GM06990 (cell line): ENCODE measurements around the gene MDM4.
"Not testable (repeated sequence)": the region's sequence is repeated elsewhere in the genome, so short reads cannot be mapped to it uniquely, and the experiment has no call there.

ENCODE experiments used
- DNase-seq: peaks from one replicate; pipeline ENCODE4 v3.0.0-alpha.2; 2011; ENCODE audit not compliant: insufficient read length; ENCODE audit errors: extremely low read depth
- H3K27me3 ChIP-seq: replicated peaks from 2 replicates; pipeline ENCODE4 v1.6.0; 2011; ENCODE audit warnings: low read length; ENCODE audit not compliant: control insufficient read depth, insufficient read depth
- H3K36me3 ChIP-seq: 2 replicates; pipeline ENCODE4 v1.5.1; 2011; ENCODE audit warnings: low read length; ENCODE audit not compliant: control insufficient read depth, insufficient read depth
- H3K4me3 ChIP-seq: replicated peaks from 2 replicates; pipeline ENCODE4 v1.5.1; 2011; ENCODE audit warnings: low read depth, mild to moderate bottlenecking, control low read depth, low read length
- TF ChIP-seq, protein P1 (sequence below): IDR thresholded peaks from 2 replicates; pipeline ENCODE4 v1.5.1; 2011; ENCODE audit warnings: low read length, control low read depth, mild to moderate bottlenecking, inconsistent platforms; ENCODE audit not compliant: insufficient read depth, poor library complexity, severe bottlenecking

MDM4 gene

DNA sequence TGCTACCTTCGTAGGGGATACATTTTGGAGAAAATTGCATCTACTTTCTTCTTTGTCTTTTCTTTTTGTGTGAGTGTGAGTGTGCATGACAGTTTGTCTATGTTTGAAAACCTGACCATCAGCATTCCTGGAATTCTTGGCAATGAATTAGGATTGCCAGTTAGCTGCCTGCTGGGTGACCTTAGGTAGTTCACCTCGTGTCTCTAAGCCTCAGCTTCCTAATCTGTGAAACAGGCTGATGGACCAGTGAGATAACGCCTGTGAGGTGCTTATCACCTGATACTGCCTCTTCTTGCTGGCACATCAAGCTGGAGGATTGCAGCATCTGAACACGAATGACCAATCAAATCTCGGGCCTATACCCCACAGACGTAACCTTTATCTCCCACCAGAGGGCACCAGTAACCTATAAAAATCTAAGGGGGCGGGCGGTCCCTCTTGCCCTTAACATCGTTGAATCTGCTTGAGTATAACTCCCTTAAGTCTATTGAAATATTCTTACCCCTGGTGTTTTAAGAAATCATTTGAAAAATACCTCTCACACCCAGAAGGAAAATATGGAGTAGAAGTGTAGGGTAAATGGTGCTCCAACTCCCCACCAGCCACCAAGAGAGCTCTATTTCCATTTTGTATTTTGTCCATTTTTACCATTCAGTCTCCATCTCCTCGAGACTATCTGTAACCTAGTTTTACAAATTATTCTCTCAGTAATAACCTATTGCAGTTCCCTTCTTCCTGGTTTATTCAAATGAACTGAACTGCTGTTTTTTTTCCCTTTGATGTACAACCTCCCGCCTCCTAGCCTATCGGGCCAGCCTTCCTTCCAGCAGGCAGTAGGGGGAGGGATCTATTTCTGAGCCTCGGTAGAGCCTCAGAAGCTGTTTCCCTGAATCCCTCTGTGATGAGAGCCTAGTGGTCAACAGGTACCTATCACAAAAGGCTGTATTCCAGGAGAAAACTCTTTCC is 49.7 kb downstream of the MDM4 start:
- no peak for DNase-seq
- H3K27me3 ChIP-seq: no peaks in the 10 kb centered on the region
- H3K36me3 ChIP-seq: peaks cover 9% of the 10 kb centered on the region
- H3K4me3 ChIP-seq: no peak overlapping the region
- TF ChIP-seq, protein P1, sequence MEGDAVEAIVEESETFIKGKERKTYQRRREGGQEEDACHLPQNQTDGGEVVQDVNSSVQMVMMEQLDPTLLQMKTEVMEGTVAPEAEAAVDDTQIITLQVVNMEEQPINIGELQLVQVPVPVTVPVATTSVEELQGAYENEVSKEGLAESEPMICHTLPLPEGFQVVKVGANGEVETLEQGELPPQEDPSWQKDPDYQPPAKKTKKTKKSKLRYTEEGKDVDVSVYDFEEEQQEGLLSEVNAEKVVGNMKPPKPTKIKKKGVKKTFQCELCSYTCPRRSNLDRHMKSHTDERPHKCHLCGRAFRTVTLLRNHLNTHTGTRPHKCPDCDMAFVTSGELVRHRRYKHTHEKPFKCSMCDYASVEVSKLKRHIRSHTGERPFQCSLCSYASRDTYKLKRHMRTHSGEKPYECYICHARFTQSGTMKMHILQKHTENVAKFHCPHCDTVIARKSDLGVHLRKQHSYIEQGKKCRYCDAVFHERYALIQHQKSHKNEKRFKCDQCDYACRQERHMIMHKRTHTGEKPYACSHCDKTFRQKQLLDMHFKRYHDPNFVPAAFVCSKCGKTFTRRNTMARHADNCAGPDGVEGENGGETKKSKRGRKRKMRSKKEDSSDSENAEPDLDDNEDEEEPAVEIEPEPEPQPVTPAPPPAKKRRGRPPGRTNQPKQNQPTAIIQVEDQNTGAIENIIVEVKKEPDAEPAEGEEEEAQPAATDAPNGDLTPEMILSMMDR: peak; percentile 60

DNA sequence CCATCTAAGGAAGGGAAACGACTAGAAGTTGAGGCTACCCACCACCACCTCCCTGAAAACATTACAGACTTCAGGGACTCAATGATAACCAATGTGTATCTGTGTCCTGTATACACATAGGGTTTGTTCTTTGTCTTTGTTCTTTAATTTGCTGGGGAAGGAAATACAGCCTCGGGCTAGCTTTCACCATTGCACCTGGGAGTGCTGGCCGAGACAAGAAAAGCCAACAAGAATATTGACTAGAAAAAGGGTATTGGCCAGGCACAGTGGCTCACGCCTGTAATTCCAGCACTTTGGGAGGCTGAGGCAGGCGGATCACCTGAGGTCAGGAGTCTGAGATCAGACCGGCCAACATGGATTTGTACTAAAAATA is 50.4 kb downstream of the MDM4 start:
- H3K36me3 ChIP-seq: peaks cover 8% of the 10 kb centered on the region
- no peaks in the 10 kb centered on the region for H3K27me3 ChIP-seq
- DNase-seq: no peak
- TF ChIP-seq, protein P1: no peak
- H3K4me3 ChIP-seq: no peak overlapping the region

DNA sequence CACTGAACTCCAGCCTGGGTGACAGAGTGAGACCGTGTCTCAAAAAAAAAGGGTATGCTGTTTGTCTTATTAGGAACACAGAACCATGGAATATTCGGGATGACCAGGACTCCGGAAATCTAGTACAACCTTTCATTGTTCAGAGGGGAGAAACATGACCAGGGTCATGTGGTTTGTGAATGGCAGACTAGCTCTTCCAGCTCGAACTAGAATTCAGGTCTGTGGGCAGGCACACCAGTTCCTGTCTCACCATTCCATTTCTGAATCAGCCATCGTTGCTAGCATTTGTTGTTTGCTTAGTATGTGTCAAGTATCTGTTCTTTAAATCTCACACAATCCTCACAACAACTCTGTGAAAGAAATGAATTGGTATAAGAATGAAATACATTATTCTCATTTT is 50.9 kb downstream of the MDM4 start:
- DNase-seq: no peak
- no peak overlapping the region for H3K4me3 ChIP-seq
- H3K27me3 ChIP-seq: no peaks in the 10 kb centered on the region
- TF ChIP-seq, protein P1: no peak
- peaks cover 8% of the 10 kb centered on the region for H3K36me3 ChIP-seq

DNA sequence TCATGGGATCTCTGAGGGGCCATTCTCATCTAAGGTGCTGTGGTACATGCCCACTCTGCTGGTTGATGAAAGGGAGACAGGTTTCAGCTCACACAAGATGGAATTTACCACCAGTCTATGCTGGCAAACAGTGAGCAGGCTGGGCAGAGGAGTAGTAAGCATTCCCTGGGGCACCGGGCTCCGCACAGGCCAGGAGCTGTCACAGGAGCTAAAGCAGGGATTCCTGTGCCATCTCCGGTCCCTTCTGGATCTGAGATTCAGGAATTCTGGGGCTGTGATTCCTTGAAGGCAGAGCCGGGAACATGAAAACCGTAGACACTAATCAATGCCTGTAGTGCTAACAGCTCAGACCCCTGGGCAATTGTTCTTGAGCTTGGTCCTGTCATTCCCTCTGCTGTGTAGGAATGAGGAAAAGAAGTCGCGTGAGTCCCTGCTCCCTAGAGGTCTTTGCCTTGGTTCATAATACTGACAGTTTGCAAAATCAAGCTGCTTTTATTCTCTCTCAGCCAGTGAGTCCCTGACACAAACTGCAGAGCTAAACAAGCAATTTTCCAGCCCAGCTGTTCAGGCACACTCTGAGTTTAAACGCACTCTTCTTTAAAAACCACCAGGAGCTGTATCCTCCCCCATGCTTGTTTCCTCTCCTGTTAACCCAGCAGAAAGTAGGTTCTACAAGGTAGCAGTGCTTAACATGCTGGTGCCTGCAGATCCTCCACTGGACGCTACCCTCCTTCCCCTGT is 52.5 kb downstream of the MDM4 start:
- H3K36me3 ChIP-seq: peaks cover 12% of the 10 kb centered on the region
- no peak for DNase-seq
- no peaks in the 10 kb centered on the region for H3K27me3 ChIP-seq
- TF ChIP-seq, protein P1: no peak
- no peak overlapping the region for H3K4me3 ChIP-seq

DNA sequence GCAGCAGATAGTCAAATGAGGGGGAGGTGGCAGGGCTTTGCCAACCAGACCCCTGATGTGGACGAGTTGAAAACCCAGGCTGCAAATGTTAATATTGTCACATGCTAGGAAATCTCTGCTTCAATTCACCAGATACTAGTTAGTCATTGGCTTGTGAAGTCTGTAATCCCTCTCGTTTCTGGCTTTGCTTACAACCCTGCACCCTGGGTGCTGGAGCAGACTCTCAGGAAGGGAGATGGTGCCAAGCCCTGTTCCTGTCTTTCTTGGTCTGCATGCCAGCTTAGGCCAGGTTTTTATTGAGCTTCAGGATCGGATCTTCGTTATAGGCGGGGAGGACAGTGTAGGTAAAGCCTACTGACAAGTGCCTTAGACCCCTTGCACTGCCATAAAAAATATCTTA is 53.3 kb downstream of the MDM4 start:
- no peak for DNase-seq
- Histone ChIP-seq H3K27me3 (no peaks in the 10 kb centered on the region), H3K36me3 (peaks cover 12% of the 10 kb centered on the region), H3K4me3 (no peak overlapping the region)
- TF ChIP-seq, protein P1: no peak

DNA sequence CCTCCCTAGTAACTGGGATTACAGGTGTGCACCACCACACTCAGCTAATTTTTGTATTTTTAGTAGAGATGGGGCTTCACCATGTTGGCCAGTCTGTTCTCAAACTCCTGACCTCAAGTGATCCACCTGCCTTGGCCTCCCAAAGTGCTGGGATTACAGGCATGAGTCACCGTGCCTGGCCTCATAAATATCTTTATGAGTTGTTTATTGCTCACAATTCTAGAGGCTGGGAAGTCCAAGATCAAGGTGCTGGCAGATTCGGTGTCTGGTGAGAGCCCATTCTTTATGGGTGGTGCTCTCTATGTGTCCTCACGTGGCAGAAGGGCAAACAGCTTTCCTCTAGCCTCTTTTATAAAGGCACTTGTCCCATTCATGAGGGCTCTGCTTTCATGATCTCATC is 53.8 kb downstream of the MDM4 start:
- H3K4me3 ChIP-seq, DNase-seq, H3K27me3 ChIP-seq: not testable (repeated sequence)
- peaks cover 12% of the 10 kb centered on the region for H3K36me3 ChIP-seq
